ENCODE data around the gene NAALADL1. TPM values are rescaled to one million over a fixed set of nuclear protein-coding genes. Genes with fewer than 3 reads are reported as not detected.

Gene NAALADL1
- total and polyA plus RNA-seq, 4 donors, result 7.4 to 22.0 (median 13.2) TPM

- TF ChIP-seq, protein P1, sequence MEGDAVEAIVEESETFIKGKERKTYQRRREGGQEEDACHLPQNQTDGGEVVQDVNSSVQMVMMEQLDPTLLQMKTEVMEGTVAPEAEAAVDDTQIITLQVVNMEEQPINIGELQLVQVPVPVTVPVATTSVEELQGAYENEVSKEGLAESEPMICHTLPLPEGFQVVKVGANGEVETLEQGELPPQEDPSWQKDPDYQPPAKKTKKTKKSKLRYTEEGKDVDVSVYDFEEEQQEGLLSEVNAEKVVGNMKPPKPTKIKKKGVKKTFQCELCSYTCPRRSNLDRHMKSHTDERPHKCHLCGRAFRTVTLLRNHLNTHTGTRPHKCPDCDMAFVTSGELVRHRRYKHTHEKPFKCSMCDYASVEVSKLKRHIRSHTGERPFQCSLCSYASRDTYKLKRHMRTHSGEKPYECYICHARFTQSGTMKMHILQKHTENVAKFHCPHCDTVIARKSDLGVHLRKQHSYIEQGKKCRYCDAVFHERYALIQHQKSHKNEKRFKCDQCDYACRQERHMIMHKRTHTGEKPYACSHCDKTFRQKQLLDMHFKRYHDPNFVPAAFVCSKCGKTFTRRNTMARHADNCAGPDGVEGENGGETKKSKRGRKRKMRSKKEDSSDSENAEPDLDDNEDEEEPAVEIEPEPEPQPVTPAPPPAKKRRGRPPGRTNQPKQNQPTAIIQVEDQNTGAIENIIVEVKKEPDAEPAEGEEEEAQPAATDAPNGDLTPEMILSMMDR (IDR thresholded peaks at IDR 0.05; ENCODE audit: control extremely low read depth, extremely low read depth), result no peak
- ATAC-seq (ENCODE audit: insufficient read depth, low FRiP score), result no peak
Measured at GRCh38 chr11:65014726-65015227, 43.6 kb downstream of the NAALADL1 start.

DNA sequence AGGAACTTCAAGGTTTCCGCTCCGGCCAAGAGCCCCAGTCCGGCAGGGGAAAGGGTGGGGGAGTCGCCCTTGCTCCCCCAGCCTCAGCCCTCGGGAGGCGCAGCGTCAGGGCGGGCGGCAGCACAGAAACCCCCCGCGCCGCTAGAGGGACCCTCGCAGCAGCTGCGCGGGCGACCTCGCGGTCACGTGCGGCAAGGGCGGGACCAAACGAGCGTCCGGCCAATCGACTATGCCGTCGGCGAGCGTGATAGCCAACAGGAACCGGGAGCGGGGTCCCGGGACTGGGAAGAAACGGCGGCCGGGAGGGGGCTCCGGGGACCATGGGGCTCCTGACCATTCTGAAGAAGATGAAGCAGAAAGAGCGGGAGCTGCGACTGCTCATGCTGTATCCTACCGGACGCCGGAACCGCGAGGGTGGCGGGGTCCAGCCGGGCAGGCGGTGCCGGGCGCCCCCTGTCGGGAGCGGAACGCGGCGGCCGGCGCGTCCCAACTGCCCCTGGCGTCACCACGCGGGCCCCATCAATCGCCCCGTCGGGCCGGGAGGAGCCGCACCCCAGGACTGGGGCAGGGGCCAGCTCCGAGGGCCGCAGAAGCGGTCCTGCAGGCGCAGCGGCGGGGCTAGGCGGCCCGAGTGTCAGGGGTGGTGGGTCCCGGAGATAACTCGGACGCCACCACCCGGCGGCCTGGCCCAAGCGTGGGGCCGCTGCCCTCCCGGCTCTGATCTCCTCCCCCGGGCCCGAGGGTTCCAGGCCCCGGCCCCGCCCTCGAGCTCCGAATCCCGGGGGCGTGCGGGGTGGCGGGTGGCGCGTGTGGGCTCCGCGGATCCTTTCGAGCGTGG lies 44.2 kb downstream of the NAALADL1 start, which contains the start of gene ARL2:
ARL2 (plus strand) TSS at position 273 of the 838 bp plus-strand sequence; CDS start at position 321, 48 bp downstream.
- WGBS, 2 donors, result 0 to 1% methylated on average over 71 to 96 of the region's 96 CpGs
- Histone ChIP-seq H3K27ac (ENCODE audit: low read depth in 1 of 2, low read length in 1 of 2) (peak within 1 kb of the TSS; percentile 96 to 100), H3K9ac (ENCODE audit: insufficient read depth in 1 of 2, low read length in 2 of 2) (peak within 1 kb of the TSS; percentile 82 to 89), H3K4me3 (peak within 1 kb of the TSS; percentile 46), H3K4me1 (ENCODE audit: control insufficient read depth in 5 of 5, insufficient read depth in 5 of 5, low read length in 5 of 5) (peaks cover 0 to 17% (median 4%) of the 10 kb centered on the region in 5 donors), H3K27me3 (ENCODE audit: control insufficient read depth in 3 of 3, insufficient read depth in 3 of 3, low read length in 2 of 3) (no peaks in the 10 kb centered on the region), H3K36me3 (ENCODE audit: control insufficient read depth in 4 of 4, insufficient read depth in 4 of 4, low read length in 4 of 4) (peaks cover 0 to 12% (median 5%) of the 10 kb centered on the region in 4 donors), H3K9me3 (ENCODE audit: control insufficient read depth in 4 of 4, insufficient read depth in 3 of 4, low read length in 3 of 4) (peaks cover 0 to 2% (median 0%) of the 10 kb centered on the region in 4 donors)
- TF ChIP-seq, protein P1 (IDR thresholded peaks at IDR 0.05; ENCODE audit: control extremely low read depth, extremely low read depth), result peak; percentile 55
- DNase-seq, result peak; percentile 96 to 98 (median 97)
- peak; percentile 88 for ATAC-seq (ENCODE audit: insufficient read depth, low FRiP score)

More at GRCh38 chr11:65014726-65015227, 43.6 kb downstream of the NAALADL1 start:
- Histone ChIP-seq H3K9me3 (ENCODE audit: control insufficient read depth in 4 of 4, insufficient read depth in 3 of 4, low read length in 3 of 4) (peaks cover 0 to 2% (median 0%) of the 10 kb centered on the region in 4 donors), H3K27ac (ENCODE audit: low read depth in 1 of 2, low read length in 1 of 2) (peak overlapping the region; percentile 96 to 100), H3K4me1 (ENCODE audit: control insufficient read depth in 5 of 5, insufficient read depth in 5 of 5, low read length in 5 of 5) (peaks cover 0 to 17% (median 4%) of the 10 kb centered on the region in 5 donors), H3K9ac (ENCODE audit: insufficient read depth in 1 of 2, low read length in 2 of 2) (peak overlapping the region; percentile 49 to 82), H3K36me3 (ENCODE audit: control insufficient read depth in 4 of 4, insufficient read depth in 4 of 4, low read length in 4 of 4) (peaks cover 0 to 12% (median 6%) of the 10 kb centered on the region in 4 donors), H3K27me3 (ENCODE audit: control insufficient read depth in 3 of 3, insufficient read depth in 3 of 3, low read length in 2 of 3) (no peaks in the 10 kb centered on the region), H3K4me3 (peak overlapping the region; percentile 46)
- 29 to 32% methylated on average over 23 of the region's 23 CpGs for WGBS, 2 donors
- no peak for DNase-seq

DNA sequence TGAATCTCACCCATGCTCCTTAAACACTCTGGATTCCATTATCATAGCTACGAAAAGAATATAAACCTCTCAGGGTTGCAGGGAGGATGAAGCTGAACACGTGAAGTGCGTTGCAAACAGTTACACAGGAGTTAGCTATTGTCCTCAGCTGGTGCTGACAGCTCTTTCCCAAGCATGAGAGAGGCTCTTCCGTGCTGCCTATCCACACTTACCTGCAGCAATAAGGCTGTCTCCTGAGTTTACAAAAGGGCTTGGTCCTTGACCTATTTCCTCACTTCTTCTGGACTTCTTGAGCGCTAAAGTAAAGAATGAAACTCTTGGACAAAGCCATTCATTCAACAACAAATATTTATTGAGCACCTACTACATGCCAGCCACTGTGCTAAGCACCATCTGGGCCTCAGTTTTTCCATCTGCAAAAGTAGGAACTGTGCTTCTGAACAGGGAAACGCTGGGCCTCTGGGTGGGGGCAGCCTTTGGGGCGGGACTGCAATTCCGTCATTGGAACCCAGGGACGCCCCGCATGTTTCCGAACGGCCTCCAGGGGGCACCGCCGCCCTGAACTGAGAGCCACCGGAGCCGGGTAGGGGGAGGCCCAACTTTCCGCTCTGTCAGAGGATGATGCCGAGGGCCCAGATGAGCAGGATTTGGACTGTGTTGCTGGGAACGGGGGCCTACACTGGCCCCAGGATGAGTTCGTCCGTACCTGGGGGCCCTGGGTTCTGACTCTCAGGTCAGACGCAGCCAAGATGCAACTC lies 45.0 kb downstream of the NAALADL1 start:
- 9 to 12% methylated on average over 22 of the region's 22 CpGs for WGBS, 2 donors
- Histone ChIP-seq H3K36me3 (ENCODE audit: control insufficient read depth in 4 of 4, insufficient read depth in 4 of 4, low read length in 4 of 4) (peaks cover 0 to 6% (median 1%) of the 10 kb centered on the region in 4 donors), H3K27ac (ENCODE audit: low read depth in 1 of 2, low read length in 1 of 2) (peak overlapping the region; percentile 96 to 100), H3K4me1 (ENCODE audit: control insufficient read depth in 5 of 5, insufficient read depth in 5 of 5, low read length in 5 of 5) (peaks cover 0 to 17% (median 4%) of the 10 kb centered on the region in 5 donors), H3K9me3 (ENCODE audit: control insufficient read depth in 4 of 4, insufficient read depth in 3 of 4, low read length in 3 of 4) (peaks cover 0 to 2% (median 0%) of the 10 kb centered on the region in 4 donors), H3K4me3 (peak overlapping the region; percentile 46), H3K27me3 (ENCODE audit: control insufficient read depth in 3 of 3, insufficient read depth in 3 of 3, low read length in 2 of 3) (no peaks in the 10 kb centered on the region), H3K9ac (ENCODE audit: insufficient read depth in 1 of 2, low read length in 2 of 2) (peak overlapping the region; percentile 82 to 89)
- peak; percentile 93 to 95 (median 95) for DNase-seq
- peak; percentile 91 for ATAC-seq (ENCODE audit: insufficient read depth, low FRiP score)
- TF ChIP-seq, protein P1 (IDR thresholded peaks at IDR 0.05; ENCODE audit: control extremely low read depth, extremely low read depth), result peak; percentile 67

All from lung (tissue), 12 donors.